Trophoblast cell (in vitro differentiated cells and primary cell): ENCODE measurements around the gene UPF1.

Source experiments
- DNase-seq, 2 donors: peaks; one replicate each; pipeline ENCODE4 v3.0.0-alpha.2; 2016
- H2AFZ ChIP-seq: 2 replicates; pipeline ENCODE4 v1.6.1; 2013; ENCODE audit warnings: low read length, moderate library complexity, mild to moderate bottlenecking; ENCODE audit not compliant: insufficient read depth, poor library complexity
- H2AK5ac ChIP-seq: 2 replicates; pipeline ENCODE4 v1.6.1; 2013; ENCODE audit warnings: mild to moderate bottlenecking, low read length
- H2BK120ac ChIP-seq: 2 replicates; pipeline ENCODE4 v1.6.1; 2013; ENCODE audit warnings: low read length, mild to moderate bottlenecking, moderate library complexity; ENCODE audit not compliant: insufficient read depth, poor library complexity
- H2BK12ac ChIP-seq: 2 replicates; pipeline ENCODE4 v1.6.1; 2013; ENCODE audit warnings: mild to moderate bottlenecking, low read length, moderate library complexity
- H2BK5ac ChIP-seq: 2 replicates; pipeline ENCODE4 v1.6.1; 2013; ENCODE audit warnings: low read length, low read depth, moderate library complexity, mild to moderate bottlenecking; ENCODE audit not compliant: poor library complexity
- H3K14ac ChIP-seq: 2 replicates; pipeline ENCODE4 v1.6.1; 2013; ENCODE audit warnings: mild to moderate bottlenecking, low read length
- H3K18ac ChIP-seq: 2 replicates; pipeline ENCODE4 v1.6.1; 2013; ENCODE audit warnings: mild to moderate bottlenecking, low read length
- H3K23ac ChIP-seq: 2 replicates; pipeline ENCODE4 v1.6.1; 2013; ENCODE audit warnings: low read length
- H3K27ac ChIP-seq: 2 replicates; pipeline ENCODE4 v1.5.1; 2013; ENCODE audit warnings: low read depth, mild to moderate bottlenecking, inconsistent platforms, low read length, moderate library complexity
- H3K27me3 ChIP-seq: 2 replicates; pipeline ENCODE4 v1.6.1; 2013; ENCODE audit warnings: inconsistent platforms, mild to moderate bottlenecking, low read length, moderate library complexity; ENCODE audit not compliant: insufficient read depth
- H3K36me3 ChIP-seq, 2 experiments: 1 replicate in 1 of 2; 2 replicates in 1 of 2; pipeline ENCODE4 v1.6.1; 2013; ENCODE audit warnings: low read length in 2 of 2, mild to moderate bottlenecking in 2 of 2, moderate library complexity in 1 of 2; ENCODE audit not compliant: insufficient read depth in 2 of 2, control insufficient read depth in 1 of 2
- H3K4ac ChIP-seq: 2 replicates; pipeline ENCODE4 v1.6.1; 2013; ENCODE audit warnings: low read depth, mild to moderate bottlenecking, low read length, moderate library complexity
- H3K4me1 ChIP-seq, 2 experiments: 1 replicate in 1 of 2; 2 replicates in 1 of 2; pipeline ENCODE4 v1.6.1; 2013; ENCODE audit warnings: low read length in 2 of 2, mild to moderate bottlenecking in 2 of 2, moderate library complexity in 1 of 2; ENCODE audit not compliant: insufficient read depth in 2 of 2, control insufficient read depth in 1 of 2
- H3K4me2 ChIP-seq: 2 replicates; pipeline ENCODE4 v1.6.1; 2013; ENCODE audit warnings: inconsistent platforms, mild to moderate bottlenecking, low read length, moderate library complexity
- H3K4me3 ChIP-seq: 2 replicates; pipeline ENCODE4 v1.5.1; 2013; ENCODE audit warnings: mild to moderate bottlenecking, low read depth, low read length, inconsistent platforms
- H3K79me1 ChIP-seq: one replicate; pipeline ENCODE4 v1.6.1; 2013; ENCODE audit warnings: low read length
- H3K79me2 ChIP-seq: 2 replicates; pipeline ENCODE4 v1.6.1; 2013; ENCODE audit warnings: low read length, mild to moderate bottlenecking; ENCODE audit not compliant: control insufficient read depth, insufficient read depth, poor library complexity
- H3K9ac ChIP-seq: 2 replicates; pipeline ENCODE4 v1.6.1; 2013; ENCODE audit warnings: mild to moderate bottlenecking, low read length
- H3K9me3 ChIP-seq: 2 replicates; pipeline ENCODE4 v1.6.1; 2013; ENCODE audit warnings: low read depth, mild to moderate bottlenecking, control low read depth, inconsistent platforms, low read length; ENCODE audit not compliant: insufficient read depth
- H4K12ac ChIP-seq: 2 replicates; pipeline ENCODE4 v1.6.1; 2013; ENCODE audit warnings: low read depth, mild to moderate bottlenecking, low read length, moderate library complexity
- H4K8ac ChIP-seq: 2 replicates; pipeline ENCODE4 v1.6.1; 2013; ENCODE audit warnings: low read depth, mild to moderate bottlenecking, low read length, moderate library complexity
- H4K91ac ChIP-seq: one replicate; pipeline ENCODE4 v1.6.1; 2013; ENCODE audit warnings: low read depth, mild to moderate bottlenecking, low read length, moderate library complexity
- WGBS: extraction: QIAGEN DNeasy Blood & Tissue Kit; methylation state at CpG from one replicate; pipeline ENCODE4 v1.1.7; 2013; ENCODE audit warnings: missing lambda C conversion rate; ENCODE audit not compliant: insufficient read length, insufficient coverage; ENCODE audit errors: extremely low coverage; 5-methylcytosine and 5-hydroxymethylcytosine counted together

Gene UPF1

GRCh38 chr19:18903156-18904037, 71.6 kb downstream of the UPF1 start:
- no CpG with 5 or more reads among the region's 29 CpGs for WGBS
- Histone ChIP-seq H3K79me1 (no peaks in the 10 kb centered on the region), H3K9me3 (peaks cover 3% of the 10 kb centered on the region), H2BK120ac (no peak overlapping the region), H3K27me3 (no peaks in the 10 kb centered on the region), H3K4me2 (no peak overlapping the region), H3K14ac (no peak overlapping the region), H3K27ac (no peak overlapping the region), H3K36me3 (peaks cover 76 to 81% of the 10 kb centered on the region in 2 experiments), H4K12ac (no peak overlapping the region), H3K18ac (no peak overlapping the region), H3K79me2 (no peaks in the 10 kb centered on the region), H2AK5ac (no peak overlapping the region), H3K9ac (no peak overlapping the region), H2BK5ac (no peak overlapping the region), H2BK12ac (no peak overlapping the region), H4K8ac (no peak overlapping the region), H3K4me3 (no peak overlapping the region), H2AFZ (no peak overlapping the region), H3K23ac (no peak overlapping the region), H3K4me1 (peaks cover 4 to 5% of the 10 kb centered on the region in 2 experiments), H4K91ac (no peak overlapping the region), H3K4ac (no peak overlapping the region)
- DNase-seq, result no peak

GRCh38 chr19:18904334-18905057, 72.7 kb downstream of the UPF1 start:
- WGBS, result no CpG with 5 or more reads among the region's 25 CpGs
- no peak overlapping the region for H3K4me2 ChIP-seq
- no peak overlapping the region for H4K8ac ChIP-seq
- H3K27me3 ChIP-seq, result no peaks in the 10 kb centered on the region
- no peak overlapping the region for H3K4me3 ChIP-seq
- H3K23ac ChIP-seq, result no peak overlapping the region
- no peak overlapping the region for H2BK5ac ChIP-seq
- no peak overlapping the region for H2AFZ ChIP-seq
- H2BK120ac ChIP-seq, result no peak overlapping the region
- H2AK5ac ChIP-seq, result no peak overlapping the region
- H3K9me3 ChIP-seq, result peaks cover 3% of the 10 kb centered on the region
- peaks cover 79 to 82% of the 10 kb centered on the region in 2 experiments for H3K36me3 ChIP-seq
- H3K4ac ChIP-seq, result no peak overlapping the region
- H3K18ac ChIP-seq, result no peak overlapping the region
- H3K79me1 ChIP-seq, result no peaks in the 10 kb centered on the region
- H3K27ac ChIP-seq, result no peak overlapping the region
- no peaks in the 10 kb centered on the region for H3K79me2 ChIP-seq
- H4K91ac ChIP-seq, result no peak overlapping the region
- no peak overlapping the region for H2BK12ac ChIP-seq
- no peak overlapping the region for H3K14ac ChIP-seq
- DNase-seq, result no peak
- H3K9ac ChIP-seq, result no peak overlapping the region
- no peaks in the 10 kb centered on the region for H3K4me1 ChIP-seq
- H4K12ac ChIP-seq, result no peak overlapping the region

- Histone ChIP-seq H3K79me1 (no peaks in the 10 kb centered on the region), H3K79me2 (no peaks in the 10 kb centered on the region), H3K4me2 (no peak overlapping the region), H2AK5ac (no peak overlapping the region), H3K4ac (no peak overlapping the region), H3K4me1 (no peaks in the 10 kb centered on the region), H4K12ac (no peak overlapping the region), H4K8ac (no peak overlapping the region), H3K23ac (no peak overlapping the region), H3K9me3 (peaks cover 3% of the 10 kb centered on the region), H3K14ac (no peak overlapping the region), H2AFZ (no peak overlapping the region), H3K36me3 (peaks cover 78 to 82% of the 10 kb centered on the region in 2 experiments), H2BK120ac (no peak overlapping the region), H3K9ac (no peak overlapping the region), H3K4me3 (no peak overlapping the region), H3K27me3 (no peaks in the 10 kb centered on the region), H3K18ac (no peak overlapping the region), H2BK5ac (no peak overlapping the region), H2BK12ac (no peak overlapping the region), H3K27ac (no peak overlapping the region), H4K91ac (no peak overlapping the region)
- no CpG with 5 or more reads among the region's 8 CpGs for WGBS
- DNase-seq, result no peak
Observed at GRCh38 chr19:18905058-18905456, 73.3 kb downstream of the UPF1 start.

- Histone ChIP-seq H3K4me3 (no peak overlapping the region), H2AK5ac (no peak overlapping the region), H4K8ac (no peak overlapping the region), H3K27ac (no peak overlapping the region), H2BK120ac (no peak overlapping the region), H2BK5ac (no peak overlapping the region), H3K4ac (no peak overlapping the region), H3K9ac (no peak overlapping the region), H4K12ac (no peak overlapping the region), H3K23ac (no peak overlapping the region), H3K4me2 (no peak overlapping the region), H3K27me3 (no peaks in the 10 kb centered on the region), H3K18ac (no peak overlapping the region), H4K91ac (no peak overlapping the region), H3K4me1 (no peaks in the 10 kb centered on the region), H3K36me3 (peaks cover 78 to 80% of the 10 kb centered on the region in 2 experiments), H3K79me1 (no peaks in the 10 kb centered on the region), H3K9me3 (peaks cover 3% of the 10 kb centered on the region), H3K79me2 (no peaks in the 10 kb centered on the region), H2BK12ac (no peak overlapping the region), H2AFZ (no peak overlapping the region), H3K14ac (no peak overlapping the region)
- WGBS, result no CpG with 5 or more reads among the region's 26 CpGs
- DNase-seq, result no peak
Observed at GRCh38 chr19:18905513-18906236, 73.9 kb downstream of the UPF1 start.
